ENCODE data around the gene ENOX2.

The ENOX2 gene

GRCh38 chrX:130885508-130885907, 17.5 kb downstream of the ENOX2 start:
- DNase-seq (ENCODE audit: low spot score), result no peak

- DNase-seq (ENCODE audit: low spot score), result no peak
Measured at GRCh38 chrX:130884627-130885026, 18.4 kb downstream of the ENOX2 start.

- DNase-seq (ENCODE audit: low spot score), result no peak
Measured at GRCh38 chrX:130879869-130880268, 23.1 kb downstream of the ENOX2 start.

GRCh38 chrX:130878350-130879341, 24.4 kb downstream of the ENOX2 start:
- DNase-seq (ENCODE audit: low spot score), result no peak

- no peak for DNase-seq (ENCODE audit: low spot score)
Measured at GRCh38 chrX:130877892-130878341, 25.1 kb downstream of the ENOX2 start.

- no peak for DNase-seq (ENCODE audit: low spot score)
Measured at GRCh38 chrX:130876226-130876625, 26.8 kb downstream of the ENOX2 start.

GRCh38 chrX:130874751-130875150, 28.3 kb downstream of the ENOX2 start:
- DNase-seq (ENCODE audit: low spot score), result no peak

GRCh38 chrX:130869239-130869638, 33.8 kb downstream of the ENOX2 start:
- DNase-seq (ENCODE audit: low spot score), result no peak

- DNase-seq (ENCODE audit: low spot score), result no peak
Measured at GRCh38 chrX:130861462-130861861, 41.5 kb downstream of the ENOX2 start.

GRCh38 chrX:130857207-130857606, 45.8 kb downstream of the ENOX2 start:
- no peak for DNase-seq (ENCODE audit: low spot score)

GRCh38 chrX:130851569-130851968, 51.4 kb downstream of the ENOX2 start:
- no peak for DNase-seq (ENCODE audit: low spot score)

- DNase-seq (ENCODE audit: low spot score), result no peak
Measured at GRCh38 chrX:130848763-130849162, 54.2 kb downstream of the ENOX2 start.

- DNase-seq (ENCODE audit: low spot score), result no peak
Measured at GRCh38 chrX:130846746-130847145, 56.3 kb downstream of the ENOX2 start.

- DNase-seq (ENCODE audit: low spot score), result no peak
Measured at GRCh38 chrX:130841776-130842175, 61.2 kb downstream of the ENOX2 start.

- DNase-seq (ENCODE audit: low spot score), result no peak
Measured at GRCh38 chrX:130840345-130840744, 62.7 kb downstream of the ENOX2 start.

GRCh38 chrX:130836447-130836846, 66.6 kb downstream of the ENOX2 start:
- DNase-seq (ENCODE audit: low spot score), result no peak

- no peak for DNase-seq (ENCODE audit: low spot score)
Measured at GRCh38 chrX:130834830-130835229, 68.2 kb downstream of the ENOX2 start.

- DNase-seq (ENCODE audit: low spot score), result no peak
Measured at GRCh38 chrX:130834149-130834548, 68.9 kb downstream of the ENOX2 start.

GRCh38 chrX:130831347-130831722, 71.7 kb downstream of the ENOX2 start:
- no peak for DNase-seq (ENCODE audit: low spot score)

- no peak for DNase-seq (ENCODE audit: low spot score)
Measured at GRCh38 chrX:130830599-130831346, 72.2 kb downstream of the ENOX2 start.

GRCh38 chrX:130829526-130830515, 73.2 kb downstream of the ENOX2 start:
- peak; percentile 60 for DNase-seq (ENCODE audit: low spot score)

- no peak for DNase-seq (ENCODE audit: low spot score)
Measured at GRCh38 chrX:130828641-130829040, 74.4 kb downstream of the ENOX2 start.
